ENCODE measurements around the gene C16orf54. TPM values are rescaled to one million over a fixed set of nuclear protein-coding genes. Genes with fewer than 3 reads are reported as not detected.
"Not testable (repeated sequence)": the region's sequence is repeated elsewhere in the genome, so short reads cannot be mapped to it uniquely, and the experiment has no call there.

The C16orf54 gene
- total and polyA plus RNA-seq, 2 donors from 2014 or later, result 0.39 to 4.9 TPM

DNA sequence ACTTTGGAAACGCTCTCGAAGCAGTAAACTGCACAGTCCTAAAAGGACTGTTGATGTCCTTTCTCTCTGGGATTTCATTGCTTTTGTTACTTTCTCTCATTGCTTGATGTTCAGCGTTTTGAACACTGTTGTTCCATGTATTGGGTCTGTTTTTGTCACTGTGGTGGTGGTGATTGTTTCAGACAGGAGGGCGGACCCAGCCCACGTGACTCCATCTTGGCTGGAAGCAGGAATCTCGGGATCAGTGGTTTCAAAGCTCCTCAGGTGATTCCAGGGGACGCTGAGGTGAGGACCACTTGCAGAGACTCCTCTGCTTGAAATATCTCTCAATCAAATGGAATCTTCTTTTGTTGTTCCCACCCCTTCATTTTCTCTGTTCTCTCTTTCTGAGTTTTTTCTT lies 18.3 kb downstream of the C16orf54 start:
- DNase-seq, result no peak
- intact Hi-C loops (cut with DNase I), result no loop called here

GRCh38 chr16:29726845-29727377 lies 18.9 kb downstream of the C16orf54 start:
- H3K36me3 ChIP-seq (ENCODE audit: control insufficient read depth in 2 of 3, insufficient read depth in 3 of 3, low read length in 3 of 3), result no peaks in the 10 kb centered on the region
- H3K27me3 ChIP-seq (ENCODE audit: control insufficient read depth, insufficient read depth, low read length), result no peaks in the 10 kb centered on the region
- no peak overlapping the region for H3K9ac ChIP-seq (ENCODE audit: low read length in 3 of 3)
- no peak overlapping the region for H3K27ac ChIP-seq (ENCODE audit: low read depth in 2 of 2, low read length in 2 of 2)
- no peak for TF ChIP-seq CTCF (IDR thresholded peaks at IDR 0.05; ENCODE audit: borderline replicate concordance, extremely low read depth, insufficient read depth)
- intact Hi-C loops (cut with DNase I), result no loop called here
- DNase-seq (no peak), FAIRE-seq (no peak)
- no peak overlapping the region for H3K4me3 ChIP-seq (ENCODE audit: low read length in 3 of 3)
- H3K9me3 ChIP-seq (ENCODE audit: control insufficient read depth in 2 of 3, insufficient read depth in 1 of 3, low read length in 3 of 3), result no peaks in the 10 kb centered on the region
- H3K4me1 ChIP-seq (ENCODE audit: control insufficient read depth in 2 of 3, insufficient read depth in 2 of 3, low read depth in 1 of 3, low read length in 3 of 3), result no peaks in the 10 kb centered on the region

More for the DNA sequence above, 18.3 kb downstream of the C16orf54 start:
- H3K4me1 ChIP-seq (ENCODE audit: control insufficient read depth in 2 of 3, insufficient read depth in 2 of 3, low read depth in 1 of 3, low read length in 3 of 3), result no peaks in the 10 kb centered on the region
- H3K4me3 ChIP-seq (ENCODE audit: low read length in 3 of 3), result no peak overlapping the region
- H3K9ac ChIP-seq (ENCODE audit: low read length in 3 of 3), result no peak overlapping the region
- no peak overlapping the region for H3K27ac ChIP-seq (ENCODE audit: low read depth in 2 of 2, low read length in 2 of 2)
- H3K27me3 ChIP-seq (ENCODE audit: control insufficient read depth, insufficient read depth, low read length), result no peaks in the 10 kb centered on the region
- FAIRE-seq, result no peak
- no peak for TF ChIP-seq CTCF (IDR thresholded peaks at IDR 0.05; ENCODE audit: borderline replicate concordance, extremely low read depth, insufficient read depth)
- H3K9me3 ChIP-seq (ENCODE audit: control insufficient read depth in 2 of 3, insufficient read depth in 1 of 3, low read length in 3 of 3), result no peaks in the 10 kb centered on the region
- H3K36me3 ChIP-seq (ENCODE audit: control insufficient read depth in 2 of 3, insufficient read depth in 3 of 3, low read length in 3 of 3), result no peaks in the 10 kb centered on the region

GRCh38 chr16:29721167-29721879 lies 24.5 kb downstream of the C16orf54 start:
- H3K9me3 ChIP-seq (ENCODE audit: control insufficient read depth in 2 of 3, insufficient read depth in 1 of 3, low read length in 3 of 3); H3K27ac ChIP-seq (ENCODE audit: low read depth in 2 of 2, low read length in 2 of 2); FAIRE-seq; H3K4me3 ChIP-seq (ENCODE audit: low read length in 3 of 3); H3K9ac ChIP-seq (ENCODE audit: low read length in 3 of 3); intact Hi-C loops (cut with DNase I); H3K36me3 ChIP-seq (ENCODE audit: control insufficient read depth in 2 of 3, insufficient read depth in 3 of 3, low read length in 3 of 3); H3K4me1 ChIP-seq (ENCODE audit: control insufficient read depth in 2 of 3, insufficient read depth in 2 of 3, low read depth in 1 of 3, low read length in 3 of 3); H3K27me3 ChIP-seq (ENCODE audit: control insufficient read depth, insufficient read depth, low read length): not testable (repeated sequence)
- DNase-seq, result peak; percentile 78 to 90 (median 86)
- peak; percentile 53 for TF ChIP-seq CTCF (IDR thresholded peaks at IDR 0.05; ENCODE audit: borderline replicate concordance, extremely low read depth, insufficient read depth)

Data from kidney (tissue), 14 donors.